Measurements from ENCODE around the gene PDCD2L. TPM values are rescaled to one million over a fixed set of nuclear protein-coding genes. Genes with fewer than 3 reads are reported as not detected.

PDCD2L gene
- total RNA-seq, 2 experiments from 2014 or later: 3.8 to 3.9 TPM

GRCh38 chr19:34393031-34393430, 11.2 kb upstream of the PDCD2L start:
- TF ChIP-seq CTCF (IDR thresholded peaks at IDR 0.05): no peak
- no peak overlapping the region for H3K27ac Mint-ChIP-seq
- no peaks in the 10 kb centered on the region for H3K27me3 Mint-ChIP-seq
- Histone ChIP-seq H3K27ac (ENCODE audit: low read depth in 1 of 2, low read length in 2 of 2) (no peak overlapping the region), H3K4me3 (ENCODE audit: low read length) (no peak overlapping the region), H3K36me3 (ENCODE audit: insufficient read depth, low read length) (peaks cover 74% of the 10 kb centered on the region), H3K9me3 (ENCODE audit: control insufficient read depth in 1 of 2, insufficient read depth in 1 of 2, low read length in 2 of 2) (no peaks in the 10 kb centered on the region), H3K27me3 (ENCODE audit: control insufficient read depth in 1 of 2, insufficient read depth in 2 of 2, low read length in 2 of 2) (no peaks in the 10 kb centered on the region), H3K4me1 (ENCODE audit: insufficient read depth, low read length) (no peaks in the 10 kb centered on the region)
- peaks cover 24% of the 10 kb centered on the region for H3K36me3 Mint-ChIP-seq (ENCODE audit: low read depth)
- H3K9me3 Mint-ChIP-seq: no peaks in the 10 kb centered on the region
- no peaks in the 10 kb centered on the region for H3K4me1 Mint-ChIP-seq (ENCODE audit: low read depth)
- no peak overlapping the region for H3K4me3 Mint-ChIP-seq
- DNase-seq: no peak
- intact Hi-C loops (cut with DNase I, micrococcal nuclease): loop anchor here in 1 of 2 experiments (2.0 kb wide), 1 partner anchor 16 kb away; no protein-coding TSS in a partner anchor
- ATAC-seq (ENCODE audit: poor library complexity): no peak
- ChIA-PET POLR2A (no interaction called here), CTCF (no interaction called here)

- no peak for DNase-seq
- no peak for TF ChIP-seq CTCF (IDR thresholded peaks at IDR 0.05)
- Mint-ChIP-seq H3K4me1 (ENCODE audit: low read depth) (no peaks in the 10 kb centered on the region), H3K36me3 (ENCODE audit: low read depth) (peaks cover 29% of the 10 kb centered on the region), H3K4me3 (no peak overlapping the region), H3K27me3 (no peaks in the 10 kb centered on the region), H3K27ac (no peak overlapping the region), H3K9me3 (no peaks in the 10 kb centered on the region)
- ChIA-PET POLR2A (no interaction called here), CTCF (no interaction called here)
- H3K4me1 ChIP-seq (ENCODE audit: insufficient read depth, low read length): no peaks in the 10 kb centered on the region
- no peak overlapping the region for H3K4me3 ChIP-seq (ENCODE audit: low read length)
- no peak for ATAC-seq (ENCODE audit: poor library complexity)
- H3K27ac ChIP-seq (ENCODE audit: low read depth in 1 of 2, low read length in 2 of 2): no peak overlapping the region
- intact Hi-C loops (cut with DNase I, micrococcal nuclease): loop anchor here in 1 of 2 experiments (2.0 kb wide), 1 partner anchor 15 kb away; no protein-coding TSS in a partner anchor
- no peaks in the 10 kb centered on the region for H3K27me3 ChIP-seq (ENCODE audit: control insufficient read depth in 1 of 2, insufficient read depth in 2 of 2, low read length in 2 of 2)
- peaks cover 70% of the 10 kb centered on the region for H3K36me3 ChIP-seq (ENCODE audit: insufficient read depth, low read length)
- H3K9me3 ChIP-seq (ENCODE audit: control insufficient read depth in 1 of 2, insufficient read depth in 1 of 2, low read length in 2 of 2): no peaks in the 10 kb centered on the region
These were observed 10.6 kb upstream of the PDCD2L start for GRCh38 chr19:34393629-34394028.

GRCh38 chr19:34397853-34398252, 6.3 kb upstream of the PDCD2L start:
- H3K9me3 Mint-ChIP-seq: no peaks in the 10 kb centered on the region
- peaks cover 49% of the 10 kb centered on the region for H3K36me3 Mint-ChIP-seq (ENCODE audit: low read depth)
- Histone ChIP-seq H3K4me1 (ENCODE audit: insufficient read depth, low read length) (no peaks in the 10 kb centered on the region), H3K4me3 (ENCODE audit: low read length) (no peak overlapping the region), H3K9me3 (ENCODE audit: control insufficient read depth in 1 of 2, insufficient read depth in 1 of 2, low read length in 2 of 2) (no peaks in the 10 kb centered on the region), H3K36me3 (ENCODE audit: insufficient read depth, low read length) (peaks cover 47% of the 10 kb centered on the region), H3K27ac (ENCODE audit: low read depth in 1 of 2, low read length in 2 of 2) (no peak overlapping the region), H3K27me3 (ENCODE audit: control insufficient read depth in 1 of 2, insufficient read depth in 2 of 2, low read length in 2 of 2) (no peaks in the 10 kb centered on the region)
- POLR2A ChIA-PET: no interaction called here
- H3K4me1 Mint-ChIP-seq (ENCODE audit: low read depth): peaks cover 3% of the 10 kb centered on the region
- DNase-seq (no peak), ATAC-seq (ENCODE audit: poor library complexity) (no peak)
- no peak for TF ChIP-seq CTCF (IDR thresholded peaks at IDR 0.05)
- intact Hi-C loops (cut with DNase I, micrococcal nuclease): no loop called here
- no peaks in the 10 kb centered on the region for H3K27me3 Mint-ChIP-seq
- H3K27ac Mint-ChIP-seq: no peak overlapping the region
- no peak overlapping the region for H3K4me3 Mint-ChIP-seq
- CTCF ChIA-PET: no interaction called here

Measured in CD4-positive, alpha-beta T cell (primary cell).